COLO668 (cell line): ENCODE results near the gene PRKCE.

ENCODE experiments used
- DNase-seq: peaks from one replicate; lab custom pipeline; 2025; ENCODE audit not compliant: unreplicated experiment; lab: John Stamatoyannopoulos, UW

The PRKCE gene

GRCh38 chr2:45651415-45652089, at the start of gene PRKCE:
Gene PRKCE, plus strand, starts transcription at chr2:45651675.
- DNase-seq = peak; percentile 68

- no peak for DNase-seq
Measured at GRCh38 chr2:45602624-45603023, 48.9 kb upstream of the PRKCE start.

- no peak for DNase-seq
Measured at GRCh38 chr2:45605116-45605515, 46.4 kb upstream of the PRKCE start.

DNA sequence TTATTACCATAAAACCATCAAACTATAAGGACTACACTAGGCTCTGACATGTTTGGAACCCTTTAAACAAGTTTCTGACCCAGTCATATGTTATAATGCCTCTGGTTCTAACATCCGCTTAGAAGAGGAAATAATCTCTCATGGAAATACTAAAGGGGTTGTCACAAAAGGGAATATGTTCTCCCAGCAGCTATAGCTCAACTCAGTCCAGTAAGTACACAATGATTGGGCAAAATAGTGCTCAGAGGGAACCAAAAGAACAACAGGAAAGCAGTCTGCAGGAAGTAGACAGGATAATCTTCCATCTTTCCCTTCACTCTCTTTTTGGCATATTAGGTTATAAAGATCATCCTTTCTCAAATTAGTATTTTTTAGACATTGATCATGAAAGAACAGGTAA, 44.7 kb upstream of the PRKCE start:
- DNase-seq = no peak

DNA sequence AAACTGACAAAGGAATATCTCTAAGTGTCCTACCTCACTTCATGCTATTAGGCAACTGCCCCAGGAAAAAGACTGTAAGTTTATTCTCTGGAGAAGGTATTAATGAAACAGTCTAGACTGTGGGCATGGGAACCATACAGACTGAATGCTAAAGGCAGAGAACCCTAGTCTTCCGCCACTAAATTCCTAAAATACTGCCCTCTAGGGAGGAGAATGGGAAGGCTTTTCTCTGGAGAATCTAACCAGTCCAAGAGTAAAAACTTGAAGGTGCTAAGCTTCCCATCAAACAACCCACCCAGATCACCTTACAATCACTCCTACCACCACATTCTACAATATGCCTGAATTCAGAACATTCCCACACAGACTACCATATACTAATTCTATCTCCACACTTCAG, 43.8 kb upstream of the PRKCE start:
- DNase-seq = no peak

DNA sequence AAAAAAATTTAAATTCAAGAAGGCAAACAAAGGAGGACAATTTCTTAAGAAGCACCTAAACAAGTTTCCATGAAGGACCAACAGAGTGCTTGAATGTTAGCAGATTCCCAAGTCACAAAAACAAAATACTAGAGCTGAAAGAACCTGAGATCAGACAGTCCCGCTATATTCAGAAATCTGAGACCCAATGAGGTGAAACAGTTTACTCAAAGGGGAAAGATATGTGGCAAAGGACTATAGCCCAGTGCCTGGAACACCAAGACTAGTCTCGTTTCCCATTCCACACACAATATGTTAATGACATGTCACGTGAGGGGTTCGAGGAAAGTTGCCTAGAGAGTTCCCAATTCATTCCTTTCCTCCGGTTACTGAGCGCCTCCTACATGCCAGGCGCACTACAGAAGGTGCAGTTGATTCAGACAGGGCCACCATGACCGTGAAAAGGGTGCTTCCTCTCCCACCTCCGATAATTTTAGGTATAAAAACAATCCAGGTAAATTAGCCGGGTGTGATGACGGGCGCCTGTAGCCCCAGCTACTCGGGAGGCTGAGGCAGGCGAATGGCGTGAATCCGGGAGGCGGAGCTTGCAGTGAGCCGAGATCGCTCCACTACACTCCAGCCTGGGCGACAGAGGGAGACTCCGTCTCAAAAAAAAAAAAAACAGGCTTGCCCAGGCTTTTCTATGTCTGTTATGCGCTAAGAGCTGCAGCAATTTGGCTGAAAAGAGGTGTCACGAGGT, 41.0 kb upstream of the PRKCE start:
- DNase-seq = peak; percentile 52

DNA sequence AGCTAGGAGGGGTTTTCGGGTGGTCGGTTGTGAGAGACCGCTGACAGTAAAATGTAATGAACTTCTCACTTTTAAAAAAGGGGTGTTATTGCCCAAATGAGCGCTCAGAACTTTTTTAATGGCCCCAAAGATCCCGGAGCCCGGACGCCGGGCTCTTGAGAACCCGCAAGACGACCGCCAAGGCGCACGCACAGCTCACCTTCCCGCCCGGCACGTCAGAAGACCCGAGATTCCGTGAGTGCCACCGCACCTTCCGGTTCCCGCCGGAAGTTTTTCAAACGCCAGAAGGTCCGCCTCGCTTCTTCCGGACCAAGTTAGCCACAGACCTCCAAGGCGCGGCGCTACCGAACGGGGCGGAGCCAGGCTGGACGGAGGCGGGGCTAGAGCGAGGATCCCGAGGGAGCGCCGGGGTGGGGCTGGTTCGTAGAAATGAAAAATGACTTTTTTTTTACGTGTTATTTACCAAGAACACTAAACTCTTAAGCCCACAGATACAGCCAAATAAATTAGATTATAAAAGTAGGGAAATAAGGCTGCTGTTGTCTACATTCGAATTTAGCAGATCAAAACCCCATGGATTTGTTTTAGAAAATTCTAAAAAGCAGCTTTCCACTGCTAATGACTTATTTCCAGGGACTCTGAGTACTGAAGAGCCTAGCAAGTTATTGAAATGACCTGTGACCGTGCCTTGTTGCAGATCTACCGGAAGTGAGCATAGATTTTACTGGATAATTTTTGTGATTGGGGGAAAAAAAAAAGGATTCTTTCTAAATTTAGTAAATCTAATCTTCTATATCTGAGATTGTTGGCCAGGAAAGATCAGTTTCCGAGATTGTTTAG, 40.2 kb upstream of the PRKCE start, which contains the start of gene SRBD1:
TSS of gene SRBD1 (minus strand) at position 248 of the 840 bp plus-strand sequence. CDS start 5,826 bp downstream, outside the sequence.
- DNase-seq = peak; percentile 94

GRCh38 chr2:45612285-45612684, 39.2 kb upstream of the PRKCE start:
- DNase-seq = no peak

GRCh38 chr2:45612731-45613130, 38.7 kb upstream of the PRKCE start:
- no peak for DNase-seq

- no peak for DNase-seq
Measured at GRCh38 chr2:45614330-45614729, 37.1 kb upstream of the PRKCE start.

- DNase-seq = no peak
Measured at GRCh38 chr2:45614871-45615415, 36.5 kb upstream of the PRKCE start.

GRCh38 chr2:45616658-45617411, 34.6 kb upstream of the PRKCE start:
- DNase-seq = peak; percentile 12

DNA sequence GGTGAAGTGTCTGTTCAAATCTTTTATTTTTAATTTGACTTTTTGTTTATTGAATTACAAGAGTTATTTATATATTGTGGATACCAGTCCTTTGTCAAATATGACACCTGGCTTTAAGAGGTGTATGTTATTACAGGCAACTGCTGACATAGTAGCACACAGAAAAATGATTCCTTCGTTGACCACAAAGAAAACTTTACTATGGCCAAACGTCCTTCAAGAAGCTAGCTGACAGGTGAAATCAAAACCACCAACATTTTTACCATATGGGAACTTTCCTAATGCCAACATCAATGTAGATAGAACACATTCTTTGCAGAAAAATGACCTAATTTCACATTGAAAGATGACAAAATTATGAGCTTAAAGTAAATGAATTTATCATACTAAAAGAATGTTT, 34.0 kb upstream of the PRKCE start:
- no peak for DNase-seq

GRCh38 chr2:45622336-45623075, 29.0 kb upstream of the PRKCE start:
- DNase-seq = no peak

DNA sequence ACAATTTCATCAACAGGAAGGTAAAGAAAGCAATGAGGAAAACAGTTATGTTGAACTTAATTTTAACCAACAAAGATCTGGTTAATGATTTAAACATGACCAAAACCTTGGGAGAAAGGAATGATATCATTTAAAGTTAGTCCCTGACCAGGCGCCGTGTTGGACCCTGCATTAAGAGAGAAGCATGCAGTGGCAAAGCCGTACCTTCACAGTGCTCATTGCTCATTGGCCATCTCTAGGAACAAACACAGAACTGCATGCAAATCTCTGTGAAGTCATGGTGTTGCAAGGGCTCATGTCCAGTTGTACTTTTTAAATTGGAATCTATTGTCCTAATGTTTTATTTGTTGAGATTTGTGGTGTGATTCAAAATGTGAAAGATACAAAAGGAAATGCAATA, 28.4 kb upstream of the PRKCE start:
- DNase-seq = no peak

DNA sequence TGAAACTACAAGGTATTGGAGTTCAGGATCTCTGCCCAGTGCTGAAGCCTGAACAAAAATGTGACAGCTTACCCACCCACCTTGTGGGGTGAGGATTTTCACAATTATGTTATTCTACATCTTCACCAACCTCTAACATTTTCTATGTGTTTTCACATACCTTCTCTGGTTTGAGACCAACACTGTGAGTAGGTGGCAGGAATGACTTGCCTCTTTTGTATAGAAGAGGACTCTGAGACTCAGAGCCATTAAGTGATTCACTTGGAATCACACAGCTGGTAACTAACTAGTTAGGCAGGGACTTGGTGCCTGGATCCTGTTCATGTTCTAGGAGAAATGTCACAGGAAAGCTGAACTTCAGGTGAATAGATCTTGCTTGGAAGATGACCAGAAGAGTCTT, 25.7 kb upstream of the PRKCE start:
- no peak for DNase-seq

DNA sequence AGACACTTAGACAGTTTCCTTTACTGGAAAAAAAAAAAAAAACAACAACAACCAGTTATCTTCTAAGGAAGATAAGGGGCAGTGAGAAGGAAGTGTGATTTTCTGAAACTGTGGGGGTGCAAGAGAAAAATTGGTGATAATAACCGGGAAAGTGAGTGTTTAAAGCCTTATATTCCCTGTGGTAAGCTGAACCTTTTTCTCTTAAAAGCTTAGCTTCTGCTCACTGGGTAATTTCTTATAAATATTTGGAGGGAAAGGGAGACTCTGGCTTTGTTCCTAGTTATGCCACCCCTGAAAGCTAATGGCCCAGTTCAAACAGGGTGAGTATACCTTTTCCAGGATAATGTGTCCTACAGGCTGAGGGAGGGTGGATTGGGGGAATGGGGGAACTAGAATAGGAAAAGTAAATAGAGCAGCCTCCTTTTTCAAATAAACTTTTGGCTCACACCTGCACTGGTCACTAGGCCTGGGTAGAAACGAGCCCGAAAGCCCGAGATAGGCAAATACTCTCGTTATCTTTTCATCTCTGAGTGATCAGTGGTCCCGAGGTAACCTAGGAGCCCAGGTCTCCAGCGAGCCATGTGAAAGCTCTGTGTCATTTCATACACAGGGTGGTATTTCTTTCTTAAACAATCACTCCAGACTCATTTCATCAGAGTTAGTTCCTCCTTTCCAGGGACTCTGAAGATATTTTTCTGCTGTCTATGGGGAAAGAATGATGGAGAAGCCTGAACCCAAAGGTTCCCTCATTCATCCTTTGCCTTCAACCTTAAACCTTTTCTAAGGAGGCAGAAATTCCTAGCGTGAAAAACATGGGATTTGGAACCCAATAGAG, 24.9 kb upstream of the PRKCE start:
- DNase-seq = peak; percentile 50

DNA sequence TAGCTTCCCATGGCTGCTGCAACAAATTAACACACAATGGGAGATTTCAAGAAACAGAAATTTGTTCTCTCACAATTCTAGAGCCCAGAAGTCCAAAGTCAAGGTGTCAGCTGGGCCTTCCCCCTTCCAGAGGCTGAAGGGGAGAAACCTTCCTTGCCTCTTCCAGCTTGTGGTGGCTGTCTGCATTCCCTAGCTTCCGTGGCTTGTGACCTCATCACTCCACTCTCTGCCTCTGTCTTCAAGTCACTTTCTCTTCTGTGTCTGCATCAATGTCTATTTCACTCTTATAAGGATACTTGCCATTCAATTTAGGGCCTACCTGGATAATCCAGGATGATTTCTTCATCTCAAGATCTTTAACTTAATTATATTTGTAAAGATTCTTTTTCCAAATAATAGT, 23.6 kb upstream of the PRKCE start:
- DNase-seq = no peak

DNA sequence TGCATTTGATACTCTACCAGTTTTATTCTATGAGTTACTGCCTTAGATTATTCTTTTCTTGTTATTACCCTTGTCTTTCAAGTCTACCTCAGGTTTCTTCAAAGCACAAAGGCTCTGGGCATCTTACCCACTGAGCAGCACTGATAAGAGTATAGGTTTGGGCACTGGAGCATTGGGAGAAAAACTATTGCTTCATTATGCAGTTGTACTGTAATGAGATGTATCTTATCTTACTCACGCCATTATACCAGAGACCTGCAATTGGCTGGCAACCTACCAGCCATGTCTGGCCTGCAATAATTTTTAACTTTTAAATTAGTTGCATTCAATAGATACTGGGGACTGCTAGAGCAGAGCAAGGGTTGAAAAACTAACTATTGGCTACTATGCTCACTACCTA, 21.5 kb upstream of the PRKCE start:
- no peak for DNase-seq
